Activated CD8-positive, alpha-beta memory T cell treated with anti-CD3 and anti-CD28 coated beads, Interleukin-2, amount 10 ng/mL, durations not matched to agents 7 days and 5 days (primary cell): Measurements from ENCODE around the gene WNT5B. TPM values are rescaled to one million over a fixed set of nuclear protein-coding genes. Genes with fewer than 3 reads are reported as not detected.

Experiments
- ATAC-seq: fragments of 150-1000 bp; cut with Tn5 transposase; one replicate; pipeline ENCODE4 v1.10.0; 2021; ENCODE audit warnings: moderate library complexity
- CTCF ChIA-PET: fragments of 350-600 bp; sonication (Branson Sonifier 250); formaldehyde crosslinking; loops from one replicate; lab custom pipeline; 2021; ENCODE audit warnings: antibody characterized with exemption; lab: Charles Lee
- DNase-seq: peaks from one replicate; pipeline ENCODE4 v3.0.0-alpha.2; 2020
- H3K27ac Mint-ChIP-seq: one replicate; pipeline ENCODE4 v1.8.0; 2021; ENCODE audit warnings: mild to moderate bottlenecking, mixed read lengths
- H3K27me3 Mint-ChIP-seq: one replicate; pipeline ENCODE4 v1.8.0; 2021; ENCODE audit warnings: mixed read lengths
- H3K36me3 Mint-ChIP-seq: one replicate; pipeline ENCODE4 v1.8.0; 2021; ENCODE audit warnings: mild to moderate bottlenecking, mixed read lengths
- H3K4me1 Mint-ChIP-seq: one replicate; pipeline ENCODE4 v1.8.0; 2021; ENCODE audit warnings: mixed read lengths
- H3K4me3 Mint-ChIP-seq: one replicate; pipeline ENCODE4 v1.8.0; 2021; ENCODE audit warnings: mild to moderate bottlenecking, moderate library complexity, mixed read lengths
- H3K9me3 Mint-ChIP-seq: one replicate; pipeline ENCODE4 v1.8.0; 2022; ENCODE audit warnings: low read depth, mixed read lengths
- total RNA-seq, 2 experiments: library from RNA; stranded (reverse); gene quantifications; one replicate each; pipeline ENCODE4 v1.2.3, GENCODE V29; 2021

Gene WNT5B
- total RNA-seq, 2 experiments from 2014 or later = 0.70 to 5.8 TPM

- ATAC-seq (no peak), DNase-seq (no peak)
- Mint-ChIP-seq H3K36me3 (no peaks in the 10 kb centered on the region), H3K4me3 (no peak overlapping the region), H3K9me3 (no peaks in the 10 kb centered on the region), H3K4me1 (peaks cover 10% of the 10 kb centered on the region), H3K27me3 (peaks cover 42% of the 10 kb centered on the region), H3K27ac (no peak overlapping the region)
- CTCF ChIA-PET = interaction anchor here (1.4 to 16.9 kb wide), 5 partner anchors 10 to 289 kb away, joined by 3 to 304 read pairs (median 5); no protein-coding TSS in a partner anchor
Measured at GRCh38 chr12:1650978-1651361, 21.9 kb downstream of the WNT5B start.

- DNase-seq (no peak), ATAC-seq (no peak)
- Mint-ChIP-seq H3K36me3 (no peaks in the 10 kb centered on the region), H3K27ac (no peak overlapping the region), H3K9me3 (no peaks in the 10 kb centered on the region), H3K4me1 (peaks cover 6% of the 10 kb centered on the region), H3K27me3 (peaks cover 42% of the 10 kb centered on the region), H3K4me3 (no peak overlapping the region)
- CTCF ChIA-PET = interaction anchor here (0.6 to 16.9 kb wide), 16 partner anchors 9 to 657 kb away, joined by 3 to 304 read pairs (median 5); partner anchors contain the start of gene ADIPOR2
Measured at GRCh38 chr12:1651946-1652345, 22.9 kb downstream of the WNT5B start.

GRCh38 chr12:1655225-1655788, 26.3 kb downstream of the WNT5B start:
- DNase-seq = no peak
- Mint-ChIP-seq H3K4me3 (no peak overlapping the region), H3K27ac (no peak overlapping the region), H3K9me3 (no peaks in the 10 kb centered on the region), H3K27me3 (peaks cover 16% of the 10 kb centered on the region), H3K36me3 (no peaks in the 10 kb centered on the region), H3K4me1 (peaks cover 5% of the 10 kb centered on the region)
- ATAC-seq = no peak
- CTCF ChIA-PET = interaction anchor here (0.7 to 16.9 kb wide), 4 partner anchors 21 to 284 kb away, joined by 3 to 304 read pairs (median 50); no protein-coding TSS in a partner anchor

GRCh38 chr12:1656902-1657301, 27.9 kb downstream of the WNT5B start:
- no peak overlapping the region for H3K27ac Mint-ChIP-seq
- DNase-seq (no peak), ATAC-seq (no peak)
- H3K36me3 Mint-ChIP-seq = no peaks in the 10 kb centered on the region
- CTCF ChIA-PET = interaction anchor here (0.5 to 16.9 kb wide), 6 partner anchors 22 to 283 kb away, joined by 3 to 304 read pairs (median 4); no protein-coding TSS in a partner anchor
- H3K4me1 Mint-ChIP-seq = peaks cover 8% of the 10 kb centered on the region
- no peak overlapping the region for H3K4me3 Mint-ChIP-seq
- H3K9me3 Mint-ChIP-seq = no peaks in the 10 kb centered on the region
- H3K27me3 Mint-ChIP-seq = peaks cover 6% of the 10 kb centered on the region

- CTCF ChIA-PET = interaction anchor here (0.7 to 16.9 kb wide), 3 partner anchors 23 to 282 kb away, joined by 3 to 304 read pairs (median 6); no protein-coding TSS in a partner anchor
- no peak overlapping the region for H3K4me3 Mint-ChIP-seq
- H3K4me1 Mint-ChIP-seq = peaks cover 9% of the 10 kb centered on the region
- peaks cover 4% of the 10 kb centered on the region for H3K27me3 Mint-ChIP-seq
- no peak overlapping the region for H3K27ac Mint-ChIP-seq
- no peak for DNase-seq
- no peaks in the 10 kb centered on the region for H3K9me3 Mint-ChIP-seq
- ATAC-seq = no peak
- no peaks in the 10 kb centered on the region for H3K36me3 Mint-ChIP-seq
Measured at GRCh38 chr12:1657688-1658087, 28.7 kb downstream of the WNT5B start.

- Mint-ChIP-seq H3K4me3 (no peak overlapping the region), H3K27ac (peak overlapping the region; percentile 44), H3K4me1 (peaks cover 25% of the 10 kb centered on the region), H3K9me3 (no peaks in the 10 kb centered on the region), H3K36me3 (peaks cover 4% of the 10 kb centered on the region), H3K27me3 (peaks cover 2% of the 10 kb centered on the region)
- peak; percentile 61 for DNase-seq
- CTCF ChIA-PET = interaction anchor here (1.0 to 16.9 kb wide), 7 partner anchors 9 to 542 kb away, joined by 3 to 304 read pairs (median 6); no protein-coding TSS in a partner anchor
- ATAC-seq = no peak
Measured at GRCh38 chr12:1660304-1661187, 31.5 kb downstream of the WNT5B start.

- H3K27ac Mint-ChIP-seq = peak overlapping the region; percentile 78
- ATAC-seq = peak; percentile 94
- H3K4me3 Mint-ChIP-seq = peak overlapping the region; percentile 55
- peaks cover 4% of the 10 kb centered on the region for H3K36me3 Mint-ChIP-seq
- CTCF ChIA-PET = interaction anchor here (0.7 to 16.9 kb wide), 9 partner anchors 8 to 278 kb away, joined by 3 to 304 read pairs (median 4); no protein-coding TSS in a partner anchor
- H3K27me3 Mint-ChIP-seq = peaks cover 2% of the 10 kb centered on the region
- H3K4me1 Mint-ChIP-seq = peaks cover 34% of the 10 kb centered on the region
- DNase-seq = peak; percentile 94
- no peaks in the 10 kb centered on the region for H3K9me3 Mint-ChIP-seq
Measured at GRCh38 chr12:1661553-1662335, 32.7 kb downstream of the WNT5B start.

- DNase-seq (peak; percentile 57), ATAC-seq (no peak)
Measured at GRCh38 chr12:1662761-1663439, 33.9 kb downstream of the WNT5B start.

GRCh38 chr12:1663440-1664132, 34.6 kb downstream of the WNT5B start:
- peaks cover 6% of the 10 kb centered on the region for H3K36me3 Mint-ChIP-seq
- CTCF ChIA-PET = interaction anchor here (0.5 kb wide), 1 partner anchor 11 kb away, joined by 3 read pairs; no protein-coding TSS in a partner anchor
- H3K9me3 Mint-ChIP-seq = no peaks in the 10 kb centered on the region
- DNase-seq (no peak), ATAC-seq (no peak)
- peak overlapping the region; percentile 69 for H3K4me3 Mint-ChIP-seq
- H3K4me1 Mint-ChIP-seq = peaks cover 50% of the 10 kb centered on the region
- H3K27me3 Mint-ChIP-seq = peaks cover 2% of the 10 kb centered on the region
- H3K27ac Mint-ChIP-seq = no peak overlapping the region

More at GRCh38 chr12:1662761-1663439, 33.9 kb downstream of the WNT5B start:
- Mint-ChIP-seq H3K4me1 (peaks cover 46% of the 10 kb centered on the region), H3K36me3 (peaks cover 4% of the 10 kb centered on the region), H3K27me3 (peaks cover 2% of the 10 kb centered on the region), H3K27ac (peak overlapping the region; percentile 87), H3K9me3 (no peaks in the 10 kb centered on the region), H3K4me3 (peak overlapping the region; percentile 69)
- CTCF ChIA-PET = interaction anchor here (1.0 to 16.9 kb wide), 4 partner anchors 10 to 133 kb away, joined by 3 to 304 read pairs (median 6); no protein-coding TSS in a partner anchor

- H3K4me3 Mint-ChIP-seq = no peak overlapping the region
- no peak overlapping the region for H3K27ac Mint-ChIP-seq
Measured at GRCh38 chr12:1665366-1665765, 36.3 kb downstream of the WNT5B start.

GRCh38 chr12:1666215-1666614, 37.2 kb downstream of the WNT5B start:
- peaks cover 2% of the 10 kb centered on the region for H3K27me3 Mint-ChIP-seq
- DNase-seq = no peak
- H3K36me3 Mint-ChIP-seq = peaks cover 6% of the 10 kb centered on the region
- no peaks in the 10 kb centered on the region for H3K9me3 Mint-ChIP-seq
- peak overlapping the region; percentile 35 for H3K27ac Mint-ChIP-seq
- no peak for ATAC-seq
- no peak overlapping the region for H3K4me3 Mint-ChIP-seq
- CTCF ChIA-PET = interaction anchor here (0.9 to 1.8 kb wide), 6 partner anchors 13 to 274 kb away, joined by 3 to 7 read pairs (median 4); partner anchors contain the start of gene ADIPOR2
- H3K4me1 Mint-ChIP-seq = peaks cover 58% of the 10 kb centered on the region

More at GRCh38 chr12:1665366-1665765, 36.3 kb downstream of the WNT5B start:
- peaks cover 2% of the 10 kb centered on the region for H3K27me3 Mint-ChIP-seq
- CTCF ChIA-PET = interaction anchor here (1.6 kb wide), 1 partner anchor 126 kb away, joined by 4 read pairs; no protein-coding TSS in a partner anchor
- ATAC-seq (no peak), DNase-seq (no peak)
- peaks cover 6% of the 10 kb centered on the region for H3K36me3 Mint-ChIP-seq
- peaks cover 57% of the 10 kb centered on the region for H3K4me1 Mint-ChIP-seq
- H3K9me3 Mint-ChIP-seq = no peaks in the 10 kb centered on the region
